ENCODE measurements around the gene CDHR2.
A peak's percentile ranks its signal among the peaks of the same experiment; 100 is the strongest.

CDHR2 gene

GRCh38 chr5:176537554-176538229 lies 11.4 kb upstream of the CDHR2 start (continued):
- peak; percentile 61 for TF ChIP-seq PRDM4 (tag by site-specific recombination; IDR thresholded peaks at IDR 0.05)
- no peak for TF ChIP-seq ZNF202 (tag by site-specific recombination; IDR thresholded peaks at IDR 0.05; ENCODE audit: borderline replicate concordance)
- no peak for TF ChIP-seq ZFP3 (tag by site-specific recombination; IDR thresholded peaks at IDR 0.05; ENCODE audit: low read depth)
- TF ChIP-seq ZNF324 (tag by site-specific recombination; IDR thresholded peaks at IDR 0.05): peak; percentile 82
- peak; percentile 67; the same call in 1 of the 2 replicates for TF ChIP-seq KLF10 (tag by site-specific recombination; IDR thresholded peaks at IDR 0.05)
- TF ChIP-seq ZNF76 (tag by site-specific recombination; IDR thresholded peaks at IDR 0.05; ENCODE audit: borderline replicate concordance, low read depth): peak; percentile 73
- no peak for TF ChIP-seq ZNF211 (tag by site-specific recombination; IDR thresholded peaks at IDR 0.05; ENCODE audit: low read depth)
- no peak for TF ChIP-seq ZNF350 (tag by site-specific recombination; IDR thresholded peaks at IDR 0.05)
- peak; percentile 92 for TF ChIP-seq ZBTB7A (tag by site-specific recombination; IDR thresholded peaks at IDR 0.05; ENCODE audit: low read depth)
- no peak for TF ChIP-seq ZFHX2 (tag by site-specific recombination; conservative IDR thresholded peaks at IDR 0.05)
- TF ChIP-seq ZNF335 (tag by site-specific recombination; conservative IDR thresholded peaks at IDR 0.05): peak; percentile 88
- TF ChIP-seq ZNF747 (tag by site-specific recombination; IDR thresholded peaks at IDR 0.05): no peak
- TF ChIP-seq ZBTB49 (tag by site-specific recombination; IDR thresholded peaks at IDR 0.05; ENCODE audit: low read depth): no peak
- 0 out of 2 replicates have a peak, but pooled peaks have one; percentile 5 for TF ChIP-seq ZIC2 (tag by site-specific recombination; IDR thresholded peaks at IDR 0.05)
- TF ChIP-seq ZNF610 (tag by site-specific recombination; IDR thresholded peaks at IDR 0.05; ENCODE audit: borderline replicate concordance): peak; percentile 61
- no peak for TF ChIP-seq ZNF530 (tag by site-specific recombination; IDR thresholded peaks at IDR 0.05; ENCODE audit: low read depth)
- TF ChIP-seq EGR2 (tag by site-specific recombination; IDR thresholded peaks at IDR 0.05; ENCODE audit: low read depth): no peak
- TF ChIP-seq KLF17 (tag by site-specific recombination; IDR thresholded peaks at IDR 0.05): peak; percentile 91
- TF ChIP-seq ZNF645 (tag by site-specific recombination; IDR thresholded peaks at IDR 0.05): no peak
- no peak for TF ChIP-seq ZNF792 (tag by site-specific recombination; IDR thresholded peaks at IDR 0.05)
- TF ChIP-seq TCF7L2 (IDR thresholded peaks at IDR 0.05; ENCODE audit: borderline replicate concordance, low read depth, low read length): no peak
- TF ChIP-seq ZBTB48 (tag by site-specific recombination; IDR thresholded peaks at IDR 0.05): no peak; the same call in 1 of the 2 replicates
